GM23338 (cell line): ENCODE data around the gene INSL4. TPM values are rescaled to one million over a fixed set of nuclear protein-coding genes. Genes with fewer than 3 reads are reported as not detected.

Experiments
- ATAC-seq: fragments of 200-7000 bp; cut with Tn5 transposase; 3 replicates; pipeline ENCODE4 v1.9.1; 2020
- DNase-seq: peaks from one replicate; pipeline ENCODE4 v3.0.0-alpha.2; 2015; ENCODE audit warnings: low spot score
- H2AFZ ChIP-seq: fragments of 200-600 bp; sonication (generic); 2 replicates; pipeline ENCODE4 v1.8.0; 2016; ENCODE audit warnings: antibody characterized with exemption, mild to moderate bottlenecking, moderate library complexity
- H3F3A ChIP-seq: fragments of 200-600 bp; sonication (generic); replicated peaks from 2 replicates; pipeline ENCODE4 v1.8.0; 2017; ENCODE audit warnings: antibody characterized with exemption, mixed run types, low read depth
- H3K27ac ChIP-seq: fragments of 200-600 bp; sonication (generic); 2 replicates; pipeline ENCODE4 v1.6.1; 2016; ENCODE audit warnings: low read depth
- H3K27me3 ChIP-seq: fragments of 200-600 bp; sonication (generic); 2 replicates; pipeline ENCODE4 v1.8.0; 2016; ENCODE audit warnings: mild to moderate bottlenecking, mixed run types, moderate library complexity; ENCODE audit not compliant: insufficient read depth
- H3K36me3 ChIP-seq: fragments of 200-600 bp; sonication (generic); 2 replicates; pipeline ENCODE4 v1.8.0; 2016; ENCODE audit warnings: mild to moderate bottlenecking; ENCODE audit not compliant: insufficient read depth
- H3K4me1 ChIP-seq: fragments of 200-600 bp; sonication (generic); 2 replicates; pipeline ENCODE4 v1.8.0; 2016; ENCODE audit warnings: mild to moderate bottlenecking, moderate library complexity; ENCODE audit not compliant: insufficient read depth
- H3K4me2 ChIP-seq: fragments of 200-600 bp; sonication (generic); 2 replicates; pipeline ENCODE4 v1.7.1; 2017; ENCODE audit warnings: mixed run types
- H3K4me3 ChIP-seq: fragments of 200-600 bp; sonication (generic); 2 replicates; pipeline ENCODE4 v1.6.1; 2016; ENCODE audit warnings: mixed run types
- H3K79me2 ChIP-seq: fragments of 200-600 bp; sonication (generic); replicated peaks from 2 replicates; pipeline ENCODE4 v1.8.0; 2017; ENCODE audit warnings: mild to moderate bottlenecking; ENCODE audit not compliant: insufficient read depth
- H3K9me2 ChIP-seq: fragments of 200-600 bp; sonication (generic); 2 replicates; pipeline ENCODE4 v1.8.0; 2017; ENCODE audit not compliant: insufficient read depth
- H4K20me1 ChIP-seq: fragments of 200-600 bp; sonication (generic); replicated peaks from 2 replicates; pipeline ENCODE4 v1.8.0; 2017; ENCODE audit warnings: mild to moderate bottlenecking; ENCODE audit not compliant: insufficient read depth
- H3K27ac Mint-ChIP-seq: 2 replicates; pipeline ENCODE4 v1.8.0; 2020; ENCODE audit warnings: inconsistent platforms, mild to moderate bottlenecking, moderate library complexity, mixed read lengths
- H3K27me3 Mint-ChIP-seq: 3 replicates; pipeline ENCODE4 v1.8.0; 2022; ENCODE audit warnings: low read depth, mild to moderate bottlenecking, moderate library complexity, mixed read lengths, inconsistent platforms; ENCODE audit not compliant: insufficient read depth, poor library complexity
- H3K36me3 Mint-ChIP-seq: 3 replicates; pipeline ENCODE4 v1.8.0; 2021; ENCODE audit warnings: low read depth, mild to moderate bottlenecking, inconsistent platforms, moderate library complexity, mixed read lengths
- H3K4me1 Mint-ChIP-seq: 3 replicates; pipeline ENCODE4 v1.8.0; 2020; ENCODE audit warnings: mild to moderate bottlenecking, inconsistent platforms, mixed read lengths
- H3K4me3 Mint-ChIP-seq: 3 replicates; pipeline ENCODE4 v1.8.0; 2021; ENCODE audit warnings: moderate library complexity, mild to moderate bottlenecking, inconsistent platforms, mixed read lengths
- H3K9me3 Mint-ChIP-seq: 3 replicates; pipeline ENCODE4 v1.8.0; 2020; ENCODE audit warnings: moderate library complexity, mild to moderate bottlenecking, inconsistent platforms, mixed read lengths
- CTCF ChIP-seq, 2 experiments: fragments of 200-600 bp in 1 of 2; sonication (generic) in 1 of 2; conservative IDR thresholded peaks; 2 replicates each; pipeline versions ENCODE4 v1.5.1 to v1.6.1; 2016 to 2017; ENCODE audit warnings: antibody characterized with exemption in 2 of 2, low read depth in 2 of 2, mild to moderate bottlenecking in 2 of 2, moderate library complexity in 1 of 2
- ETS1 ChIP-seq: IDR thresholded peaks from 2 replicates; pipeline ENCODE4 v1.6.1; 2016; ENCODE audit warnings: antibody characterized with exemption
- EZH2phosphoT487 ChIP-seq: fragments of 200-600 bp; sonication (generic); IDR thresholded peaks from one replicate; pipeline ENCODE4 v1.8.1; 2018; ENCODE audit warnings: antibody characterized with exemption; ENCODE audit not compliant: unreplicated experiment
- JUNB ChIP-seq: IDR thresholded peaks from one replicate; pipeline ENCODE4 v1.6.1; 2016; ENCODE audit warnings: antibody characterized with exemption; ENCODE audit not compliant: unreplicated experiment
- REST ChIP-seq: IDR thresholded peaks from one replicate; pipeline ENCODE4 v1.6.1; 2018; ENCODE audit warnings: antibody characterized with exemption; ENCODE audit not compliant: unreplicated experiment
- STAT1 ChIP-seq: IDR thresholded peaks from one replicate; pipeline ENCODE4 v1.6.1; 2016; ENCODE audit warnings: antibody characterized with exemption; ENCODE audit not compliant: unreplicated experiment
- ZNF331 ChIP-seq: fragments of 250-450 bp; sonication (Bioruptor Pico); IDR thresholded peaks from 2 replicates; pipeline ENCODE4 v1.5.0; 2020; ENCODE audit warnings: low read depth, mild to moderate bottlenecking, moderate library complexity
- ZNF462 ChIP-seq: fragments of 250-450 bp; sonication (Bioruptor Pico); IDR thresholded peaks from 2 replicates; pipeline ENCODE4 v1.5.0; 2020; ENCODE audit warnings: mild to moderate bottlenecking, moderate library complexity
- polyA plus RNA-seq: library from polyadenylated mRNA; unstranded; fragments of >200 nt; fragmentation: Nextera tagmentation; extraction: Ambion mirVana; gene quantifications from 2 replicates; pipeline ENCODE4 v1.2.1, GENCODE V29; 2016
- total RNA-seq: library from RNA; depleted of rRNA; stranded (reverse); fragments of >200 nt; shearing (Covaris generic); gene quantifications from 2 replicates; pipeline ENCODE4 v1.2.3, GENCODE V29; 2014

Gene INSL4
- total and polyA plus RNA-seq, 2 experiments from 2014 or later: not detected

GRCh38 chr9:5188060-5188984 lies 42.9 kb upstream of the INSL4 start:
- no peaks in the 10 kb centered on the region for H3K27me3 ChIP-seq
- no peaks in the 10 kb centered on the region for H3K36me3 Mint-ChIP-seq
- peak overlapping the region; percentile 53; the same call in 1 of the 2 replicates for H2AFZ ChIP-seq
- ATAC-seq: no peak
- no peak overlapping the region for H3K27ac ChIP-seq
- no peaks in the 10 kb centered on the region for H3K79me2 ChIP-seq
- H3K27me3 Mint-ChIP-seq: peaks cover 3% of the 10 kb centered on the region
- H3K4me3 ChIP-seq: no peak overlapping the region
- no peak overlapping the region for H3K27ac Mint-ChIP-seq
- no peaks in the 10 kb centered on the region for H4K20me1 ChIP-seq
- no peak overlapping the region for H3K4me3 Mint-ChIP-seq
- TF ChIP-seq CTCF (conservative IDR thresholded peaks at IDR 0.05; ENCODE audit: low read depth in 2 of 2) (no peak), ZNF462 (CRISPR knock-in tag) (no peak), REST (no peak), EZH2phosphoT487 (no peak), JUNB (no peak), ZNF331 (no peak), ETS1 (no peak), STAT1 (no peak)
- H3K9me2 ChIP-seq: no peaks in the 10 kb centered on the region
- H3F3A ChIP-seq: no peaks in the 10 kb centered on the region
- no peak overlapping the region for H3K4me2 ChIP-seq
- peaks cover 5% of the 10 kb centered on the region; the same call in 2 of the 3 replicates for H3K4me1 Mint-ChIP-seq
- H3K4me1 ChIP-seq: no peaks in the 10 kb centered on the region
- DNase-seq: no peak
- no peaks in the 10 kb centered on the region for H3K36me3 ChIP-seq
- H3K9me3 Mint-ChIP-seq: no peaks in the 10 kb centered on the region
